Rectal smooth muscle tissue (tissue), 1 donor: Measurements from ENCODE around the gene PPHLN1.

Source experiments
- H3K27ac ChIP-seq: one replicate; pipeline ENCODE4 v1.7.0; 2013; ENCODE audit warnings: low read depth, low read length, inconsistent platforms
- H3K27me3 ChIP-seq: one replicate; pipeline ENCODE4 v1.7.0; 2013; ENCODE audit warnings: low read length; ENCODE audit not compliant: control insufficient read depth, insufficient read depth
- H3K36me3 ChIP-seq: one replicate; pipeline ENCODE4 v1.7.0; 2013; ENCODE audit warnings: low read length; ENCODE audit not compliant: control insufficient read depth, insufficient read depth
- H3K4me1 ChIP-seq: one replicate; pipeline ENCODE4 v1.7.0; 2013; ENCODE audit warnings: low read length; ENCODE audit not compliant: control insufficient read depth, insufficient read depth
- H3K4me3 ChIP-seq: one replicate; pipeline ENCODE4 v1.7.0; 2013; ENCODE audit warnings: low read length
- H3K9ac ChIP-seq: one replicate; pipeline ENCODE4 v1.7.0; 2013; ENCODE audit warnings: low read length

The PPHLN1 gene

GRCh38 chr12:42360747-42361403, 34.9 kb downstream of the PPHLN1 start:
- Histone ChIP-seq H3K9ac (no peak overlapping the region), H3K4me1 (no peaks in the 10 kb centered on the region), H3K36me3 (peaks cover 4% of the 10 kb centered on the region)

GRCh38 chr12:42361909-42362646, 36.1 kb downstream of the PPHLN1 start:
- Histone ChIP-seq H3K27ac (no peak overlapping the region), H3K4me1 (no peaks in the 10 kb centered on the region), H3K27me3 (no peaks in the 10 kb centered on the region)

More at GRCh38 chr12:42360747-42361403, 34.9 kb downstream of the PPHLN1 start:
- Histone ChIP-seq H3K27ac (no peak overlapping the region), H3K27me3 (no peaks in the 10 kb centered on the region), H3K4me3 (no peak overlapping the region)

GRCh38 chr12:42362647-42363260, 36.8 kb downstream of the PPHLN1 start:
- no peaks in the 10 kb centered on the region for H3K27me3 ChIP-seq
- no peak overlapping the region for H3K9ac ChIP-seq

More at GRCh38 chr12:42361909-42362646, 36.1 kb downstream of the PPHLN1 start:
- no peaks in the 10 kb centered on the region for H3K36me3 ChIP-seq
- no peak overlapping the region for H3K9ac ChIP-seq
- no peak overlapping the region for H3K4me3 ChIP-seq

GRCh38 chr12:42364692-42365091, 38.7 kb downstream of the PPHLN1 start:
- no peaks in the 10 kb centered on the region for H3K27me3 ChIP-seq
- H3K27ac ChIP-seq: no peak overlapping the region
- H3K4me1 ChIP-seq: no peaks in the 10 kb centered on the region
- no peak overlapping the region for H3K4me3 ChIP-seq
- H3K36me3 ChIP-seq: no peaks in the 10 kb centered on the region
- H3K9ac ChIP-seq: no peak overlapping the region

More at GRCh38 chr12:42362647-42363260, 36.8 kb downstream of the PPHLN1 start:
- Histone ChIP-seq H3K4me3 (no peak overlapping the region), H3K36me3 (no peaks in the 10 kb centered on the region), H3K27ac (no peak overlapping the region), H3K4me1 (no peaks in the 10 kb centered on the region)

- Histone ChIP-seq H3K27ac (no peak overlapping the region), H3K36me3 (no peaks in the 10 kb centered on the region), H3K4me3 (no peak overlapping the region), H3K9ac (no peak overlapping the region), H3K4me1 (no peaks in the 10 kb centered on the region), H3K27me3 (no peaks in the 10 kb centered on the region)
These were observed 39.5 kb downstream of the PPHLN1 start for GRCh38 chr12:42365486-42365885.

GRCh38 chr12:42370013-42370412, 44.0 kb downstream of the PPHLN1 start:
- no peak overlapping the region for H3K27ac ChIP-seq
- H3K36me3 ChIP-seq: no peaks in the 10 kb centered on the region
- no peak overlapping the region for H3K4me3 ChIP-seq
- no peak overlapping the region for H3K9ac ChIP-seq
- no peaks in the 10 kb centered on the region for H3K27me3 ChIP-seq
- no peaks in the 10 kb centered on the region for H3K4me1 ChIP-seq

GRCh38 chr12:42372154-42372791, 46.3 kb downstream of the PPHLN1 start:
- Histone ChIP-seq H3K4me3 (no peak overlapping the region), H3K27me3 (no peaks in the 10 kb centered on the region), H3K36me3 (peaks cover 2% of the 10 kb centered on the region), H3K27ac (no peak overlapping the region), H3K4me1 (no peaks in the 10 kb centered on the region), H3K9ac (no peak overlapping the region)

GRCh38 chr12:42373669-42374068, 47.7 kb downstream of the PPHLN1 start:
- no peak overlapping the region for H3K9ac ChIP-seq
- no peak overlapping the region for H3K4me3 ChIP-seq
- no peaks in the 10 kb centered on the region for H3K27me3 ChIP-seq
- peaks cover 2% of the 10 kb centered on the region for H3K36me3 ChIP-seq
- H3K4me1 ChIP-seq: no peaks in the 10 kb centered on the region
- H3K27ac ChIP-seq: no peak overlapping the region

GRCh38 chr12:42380733-42381132, 54.8 kb downstream of the PPHLN1 start:
- Histone ChIP-seq H3K4me1 (no peaks in the 10 kb centered on the region), H3K9ac (no peak overlapping the region), H3K36me3 (peaks cover 2% of the 10 kb centered on the region), H3K4me3 (no peak overlapping the region), H3K27me3 (no peaks in the 10 kb centered on the region), H3K27ac (no peak overlapping the region)

- Histone ChIP-seq H3K4me3 (no peak overlapping the region), H3K27ac (no peak overlapping the region), H3K27me3 (no peaks in the 10 kb centered on the region), H3K36me3 (no peaks in the 10 kb centered on the region), H3K4me1 (no peaks in the 10 kb centered on the region), H3K9ac (no peak overlapping the region)
These were observed 56.2 kb downstream of the PPHLN1 start for GRCh38 chr12:42382013-42382696.

- Histone ChIP-seq H3K4me1 (no peaks in the 10 kb centered on the region), H3K36me3 (no peaks in the 10 kb centered on the region), H3K27ac (no peak overlapping the region), H3K27me3 (no peaks in the 10 kb centered on the region), H3K4me3 (no peak overlapping the region), H3K9ac (no peak overlapping the region)
These were observed 59.4 kb downstream of the PPHLN1 start for GRCh38 chr12:42385326-42385841.

GRCh38 chr12:42386308-42386707, 60.3 kb downstream of the PPHLN1 start:
- Histone ChIP-seq H3K27me3 (no peaks in the 10 kb centered on the region), H3K27ac (no peak overlapping the region)

More at GRCh38 chr12:42386308-42386707, 60.3 kb downstream of the PPHLN1 start:
- no peak overlapping the region for H3K4me3 ChIP-seq
- no peak overlapping the region for H3K9ac ChIP-seq
- H3K36me3 ChIP-seq: no peaks in the 10 kb centered on the region
- no peaks in the 10 kb centered on the region for H3K4me1 ChIP-seq
